ENCODE measurements around the gene RNF182.

Gene RNF182

GRCh38 chr6:13978787-13979186 lies 54.0 kb downstream of the RNF182 start:
- DNase-seq (ENCODE audit: extremely low spot score), result no peak
- ChIA-PET CTCF (interaction anchor here (0.8 kb wide), 1 partner anchor 245 kb away, joined by 3 read pairs; no protein-coding TSS in a partner anchor), POLR2A (no interaction called here)
- TF ChIP-seq CTBP1 (IDR thresholded peaks at IDR 0.05; ENCODE audit: borderline replicate concordance) (no peak), PKNOX1 (IDR thresholded peaks at IDR 0.05) (no peak), TARDBP (IDR thresholded peaks at IDR 0.05) (no peak), SUZ12 (IDR thresholded peaks at IDR 0.05) (no peak), SP1 (IDR thresholded peaks at IDR 0.05) (no peak)

DNA sequence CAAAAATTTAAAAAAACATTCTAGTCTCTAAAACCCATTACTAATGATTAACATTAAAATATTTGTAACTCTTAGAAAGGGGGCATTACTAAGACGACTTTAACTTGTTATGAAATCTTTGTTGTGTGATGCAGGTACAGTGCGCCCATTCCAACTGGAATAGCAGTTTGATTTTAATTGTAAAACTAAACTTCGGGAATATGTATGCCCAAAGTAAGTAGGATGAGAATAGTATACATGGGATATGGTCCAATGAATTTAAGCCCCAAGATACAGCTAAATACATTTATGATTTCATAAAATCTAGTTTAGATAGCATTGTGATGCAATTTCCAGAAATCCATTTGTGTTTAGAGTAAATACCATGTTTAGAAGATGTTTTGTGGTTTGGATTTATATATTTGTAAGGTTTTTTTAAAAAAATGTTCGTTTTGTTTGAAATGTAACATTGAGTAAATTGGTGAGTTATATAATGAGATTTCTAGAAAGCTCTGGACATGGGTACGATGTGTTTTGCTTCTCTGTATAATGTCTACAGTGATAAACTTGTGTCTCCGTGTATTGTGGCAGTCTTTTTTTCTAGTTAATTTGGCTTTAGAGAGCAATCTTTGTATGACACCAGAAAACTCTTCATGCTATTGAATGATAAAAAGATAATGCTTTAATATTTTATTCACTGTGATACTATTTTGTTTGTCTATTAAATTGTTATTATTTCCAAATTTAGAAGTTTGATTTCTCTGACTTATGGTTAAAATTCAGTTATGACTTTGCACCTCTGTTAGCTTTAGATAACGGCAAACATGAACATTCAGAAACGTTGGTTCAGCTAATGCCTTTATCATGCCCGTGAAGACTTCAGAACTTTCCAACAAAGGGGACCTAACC lies 54.8 kb downstream of the RNF182 start:
- no peak for TF ChIP-seq NFRKB (IDR thresholded peaks at IDR 0.05)
- no peak for TF ChIP-seq PKNOX1 (IDR thresholded peaks at IDR 0.05)
- TF ChIP-seq SP1 (IDR thresholded peaks at IDR 0.05), result no peak
- TF ChIP-seq FOXA1 (IDR thresholded peaks at IDR 0.05), result no peak
- TF ChIP-seq ARNT (IDR thresholded peaks at IDR 0.05), result no peak
- no peak for TF ChIP-seq SUZ12 (IDR thresholded peaks at IDR 0.05)
- no peak for TF ChIP-seq CTBP1 (IDR thresholded peaks at IDR 0.05; ENCODE audit: borderline replicate concordance)
- TF ChIP-seq FOXM1 (IDR thresholded peaks at IDR 0.05; ENCODE audit: borderline replicate concordance), result no peak
- TF ChIP-seq ELF4 (IDR thresholded peaks at IDR 0.05), result no peak
- no peak for TF ChIP-seq HDGF (IDR thresholded peaks at IDR 0.05; ENCODE audit: borderline replicate concordance)
- no peak for TF ChIP-seq LEF1 (IDR thresholded peaks at IDR 0.05; ENCODE audit: borderline replicate concordance)
- TF ChIP-seq L3MBTL2 (conservative IDR thresholded peaks at IDR 0.05), result no peak
- TF ChIP-seq ZNF384 (IDR thresholded peaks at IDR 0.05), result no peak
- no peak for TF ChIP-seq BHLHE40 (IDR thresholded peaks at IDR 0.05; ENCODE audit: borderline replicate concordance)
- ChIA-PET CTCF (no interaction called here), POLR2A (no interaction called here)
- DNase-seq (ENCODE audit: extremely low spot score), result no peak

- ChIA-PET POLR2A (no interaction called here), CTCF (no interaction called here)
- DNase-seq (ENCODE audit: extremely low spot score), result no peak
- TF ChIP-seq SUZ12 (IDR thresholded peaks at IDR 0.05) (no peak), TARDBP (IDR thresholded peaks at IDR 0.05) (no peak), ZNF384 (IDR thresholded peaks at IDR 0.05) (no peak), SP1 (IDR thresholded peaks at IDR 0.05) (no peak), BHLHE40 (IDR thresholded peaks at IDR 0.05; ENCODE audit: borderline replicate concordance) (no peak), NFRKB (IDR thresholded peaks at IDR 0.05) (no peak), CTBP1 (IDR thresholded peaks at IDR 0.05; ENCODE audit: borderline replicate concordance) (no peak), PKNOX1 (IDR thresholded peaks at IDR 0.05) (no peak), HDGF (IDR thresholded peaks at IDR 0.05; ENCODE audit: borderline replicate concordance) (no peak), ELF4 (IDR thresholded peaks at IDR 0.05) (no peak), FOXA1 (IDR thresholded peaks at IDR 0.05) (no peak), LEF1 (IDR thresholded peaks at IDR 0.05; ENCODE audit: borderline replicate concordance) (no peak), FOXM1 (IDR thresholded peaks at IDR 0.05; ENCODE audit: borderline replicate concordance) (no peak), FOXK2 (IDR thresholded peaks at IDR 0.05) (no peak)
Measured at GRCh38 chr6:13980534-13980933, 55.8 kb downstream of the RNF182 start.

GRCh38 chr6:13985663-13986325 lies 61.0 kb downstream of the RNF182 start:
- ChIA-PET CTCF (no interaction called here), POLR2A (no interaction called here)
- no peak for DNase-seq (ENCODE audit: extremely low spot score)
- TF ChIP-seq ELF4 (IDR thresholded peaks at IDR 0.05), result no peak

DNA sequence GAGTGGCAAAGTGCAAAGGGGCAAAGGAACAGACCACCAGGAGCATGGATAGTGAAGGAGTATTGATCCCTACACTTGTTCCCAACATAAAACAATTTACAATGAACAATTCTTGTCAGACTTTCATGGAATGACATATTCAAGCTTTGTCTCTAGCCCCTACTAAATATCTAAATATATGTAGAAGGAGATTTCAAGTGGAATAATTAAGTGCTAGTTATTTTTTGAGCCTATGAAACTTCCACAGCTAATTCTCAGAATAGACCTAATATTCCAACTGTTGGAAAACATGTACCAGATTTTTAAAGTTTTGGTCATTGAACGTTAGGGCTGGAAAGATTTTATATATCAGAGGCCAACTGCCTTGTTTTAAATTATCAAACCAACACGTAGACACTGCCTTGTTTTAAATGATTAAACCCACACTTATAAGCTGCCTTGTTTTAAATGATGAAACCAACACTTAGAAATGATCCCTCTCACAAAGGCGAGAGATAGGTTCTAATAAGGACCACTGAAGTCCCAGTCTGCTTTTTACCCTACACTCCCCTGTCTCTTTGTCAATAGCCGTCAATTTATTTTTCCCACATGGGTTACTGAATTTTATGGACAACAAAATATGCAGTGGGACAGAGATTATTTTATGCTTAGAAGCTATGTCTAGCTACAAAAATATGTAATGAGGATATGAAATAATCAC lies 62.1 kb downstream of the RNF182 start:
- CTCF ChIA-PET, result no interaction called here
- no peak for DNase-seq (ENCODE audit: extremely low spot score)
- POLR2A ChIA-PET, result no interaction called here
- no peak for TF ChIP-seq ZNF384 (IDR thresholded peaks at IDR 0.05)
- no peak for TF ChIP-seq NFRKB (IDR thresholded peaks at IDR 0.05)
- no peak for TF ChIP-seq ARNT (IDR thresholded peaks at IDR 0.05)
- no peak for TF ChIP-seq SUZ12 (IDR thresholded peaks at IDR 0.05)
- TF ChIP-seq LEF1 (IDR thresholded peaks at IDR 0.05; ENCODE audit: borderline replicate concordance), result no peak

GRCh38 chr6:13987400-13987865 lies 62.7 kb downstream of the RNF182 start:
- ChIA-PET CTCF (no interaction called here), POLR2A (no interaction called here)
- TF ChIP-seq SP1 (IDR thresholded peaks at IDR 0.05) (no peak), ELF4 (IDR thresholded peaks at IDR 0.05) (no peak)
- no peak for DNase-seq (ENCODE audit: extremely low spot score)
